Fibroblast of peridontal ligament (primary cell): ENCODE measurements around the gene ANKLE2.
A peak's percentile ranks its signal among the peaks of the same experiment; 100 is the strongest.
"Not testable (repeated sequence)": the region's sequence is repeated elsewhere in the genome, so short reads cannot be mapped to it uniquely, and the experiment has no call there.

ENCODE experiments used
- DNase-seq: peaks from one replicate; pipeline ENCODE4 v3.0.0-alpha.2; 2010; ENCODE audit errors: extremely low read depth

ANKLE2 gene

GRCh38 chr12:132777614-132778013 lies 16.0 kb upstream of the ANKLE2 start:
- no peak for DNase-seq

DNA sequence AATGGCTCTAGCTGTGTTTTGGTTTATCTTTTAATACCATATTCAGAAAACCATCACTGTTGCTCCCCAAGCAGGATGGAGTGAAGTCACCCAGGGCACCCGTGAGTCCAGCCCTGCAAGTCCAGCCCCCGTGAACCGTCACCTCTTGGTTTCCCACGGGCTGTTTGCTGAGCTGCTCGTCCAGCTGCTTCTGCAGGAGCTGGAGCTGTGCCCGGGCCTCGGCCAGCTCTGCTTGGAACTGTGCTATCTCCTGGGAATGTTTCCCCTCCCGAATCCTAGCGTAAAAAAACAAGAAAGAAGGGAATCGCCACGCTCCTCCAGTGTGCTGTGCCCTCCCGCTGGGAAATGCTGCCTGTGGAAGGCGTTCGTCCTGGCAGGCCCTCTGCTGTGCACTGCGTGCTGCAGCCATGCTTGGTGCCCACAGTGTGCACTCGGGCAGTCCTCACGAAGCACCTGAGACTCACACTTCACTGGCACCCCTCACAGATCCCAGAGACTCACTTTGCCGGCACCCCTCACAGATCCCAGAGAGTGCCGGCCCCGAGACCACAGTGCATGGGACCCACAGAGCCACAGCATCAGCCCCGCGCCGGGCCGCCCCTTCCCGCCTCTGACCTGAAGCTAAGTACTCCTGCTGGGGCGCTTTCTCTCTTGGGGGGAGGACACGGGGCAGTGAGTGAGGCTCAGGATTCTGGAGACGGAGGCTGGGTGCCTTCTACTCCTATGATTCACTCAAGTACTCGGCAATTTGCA lies 15.4 kb upstream of the ANKLE2 start:
- no peak for DNase-seq

DNA sequence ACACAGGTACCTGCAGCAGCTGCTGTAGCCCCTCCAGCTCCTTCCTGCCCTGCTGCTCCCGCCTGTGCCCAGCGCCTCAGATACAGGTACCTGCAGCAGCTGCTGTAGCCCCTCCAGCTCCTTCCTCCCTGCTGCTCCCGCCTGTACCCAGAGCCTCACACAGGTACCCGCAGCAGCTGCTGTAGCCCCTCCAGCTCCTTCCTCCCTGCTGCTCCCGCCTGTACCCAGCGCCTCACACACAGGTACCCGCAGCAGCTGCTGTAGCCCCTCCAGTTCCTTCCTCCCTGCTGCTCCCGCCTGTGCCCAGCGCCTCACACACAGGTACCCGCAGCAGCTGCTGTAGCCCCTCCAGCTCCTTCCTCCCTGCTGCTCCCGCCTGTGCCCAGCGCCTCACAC lies 14.6 kb upstream of the ANKLE2 start:
- DNase-seq, result not testable (repeated sequence)

- no peak for DNase-seq
Observed at GRCh38 chr12:132775502-132776229, 14.0 kb upstream of the ANKLE2 start.

DNA sequence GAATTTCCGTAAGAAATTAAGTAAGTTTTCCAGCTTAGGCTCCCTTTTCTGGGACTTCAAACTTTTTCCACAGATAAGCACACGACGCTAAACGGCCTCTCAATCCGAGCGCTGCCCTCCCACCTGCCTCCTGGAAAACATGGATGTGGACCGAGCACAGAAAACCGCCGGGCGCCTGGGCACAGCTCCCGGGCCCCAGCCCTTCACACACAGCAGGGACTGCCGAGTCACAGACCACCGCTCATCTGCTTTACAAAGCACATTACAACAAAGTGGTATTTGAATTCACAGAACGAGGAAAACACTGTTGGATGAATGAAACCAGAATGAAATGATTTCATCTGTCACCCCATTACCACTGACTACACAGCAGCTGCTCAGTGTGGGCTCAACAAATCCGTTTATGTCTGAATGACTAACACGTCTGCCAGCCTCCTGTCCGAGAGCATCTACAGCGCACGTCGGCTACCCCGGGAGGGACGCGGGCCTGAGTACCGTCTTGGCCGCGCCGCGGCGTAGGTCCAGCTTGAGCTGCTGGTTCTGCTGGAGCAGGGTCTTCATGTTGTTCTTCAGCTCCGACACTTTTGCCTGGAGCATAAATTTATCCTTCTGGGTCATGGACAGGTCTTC lies 13.1 kb upstream of the ANKLE2 start:
- no peak for DNase-seq

- DNase-seq, result no peak
Observed at GRCh38 chr12:132774159-132774558, 12.5 kb upstream of the ANKLE2 start.

DNA sequence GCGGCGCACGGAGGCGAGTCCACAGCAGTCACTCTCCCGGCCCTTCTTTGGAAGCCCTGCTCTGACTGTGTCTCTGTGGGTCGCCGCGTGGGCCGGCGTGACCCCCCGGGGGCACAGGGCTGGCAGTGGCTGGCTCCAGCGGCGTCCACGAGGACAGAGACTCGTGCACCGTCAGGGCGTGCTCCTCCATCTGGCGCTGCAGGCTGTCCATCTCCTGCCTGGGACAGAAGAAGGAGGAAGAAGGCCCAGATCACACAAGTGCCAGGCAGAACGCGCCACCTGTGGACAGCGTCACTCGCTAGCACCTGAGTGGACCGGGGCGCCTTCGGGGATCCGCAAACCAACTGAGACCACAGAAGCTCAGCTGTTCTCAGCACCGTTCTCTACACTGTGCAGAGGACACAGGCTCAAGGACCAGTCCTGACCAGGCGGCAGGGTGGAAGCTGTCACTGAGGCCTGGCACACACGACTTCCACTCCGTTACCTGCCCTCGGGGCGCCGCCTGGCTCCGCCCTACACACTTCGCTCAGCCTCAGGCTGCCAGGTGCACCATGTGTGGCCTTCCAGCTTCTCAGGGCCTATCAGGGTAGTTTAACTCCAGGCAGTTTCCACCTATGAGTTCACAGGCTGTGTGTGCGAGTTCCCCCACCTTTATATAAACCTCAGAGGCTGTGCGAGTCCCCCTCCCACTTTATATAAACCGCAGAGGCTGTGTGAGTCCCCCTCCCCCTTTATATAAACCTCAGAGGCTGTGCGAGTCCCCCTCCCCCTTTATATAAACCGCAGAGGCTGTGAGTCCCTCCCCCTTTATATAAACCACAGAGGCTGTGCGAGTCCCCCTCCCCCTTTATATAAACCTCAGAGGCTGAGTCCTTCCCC lies 11.7 kb upstream of the ANKLE2 start:
- DNase-seq, result no peak

GRCh38 chr12:132772606-132773005 lies 11.0 kb upstream of the ANKLE2 start:
- DNase-seq, result no peak

GRCh38 chr12:132771126-132771838 lies 9.7 kb upstream of the ANKLE2 start:
- DNase-seq, result no peak

DNA sequence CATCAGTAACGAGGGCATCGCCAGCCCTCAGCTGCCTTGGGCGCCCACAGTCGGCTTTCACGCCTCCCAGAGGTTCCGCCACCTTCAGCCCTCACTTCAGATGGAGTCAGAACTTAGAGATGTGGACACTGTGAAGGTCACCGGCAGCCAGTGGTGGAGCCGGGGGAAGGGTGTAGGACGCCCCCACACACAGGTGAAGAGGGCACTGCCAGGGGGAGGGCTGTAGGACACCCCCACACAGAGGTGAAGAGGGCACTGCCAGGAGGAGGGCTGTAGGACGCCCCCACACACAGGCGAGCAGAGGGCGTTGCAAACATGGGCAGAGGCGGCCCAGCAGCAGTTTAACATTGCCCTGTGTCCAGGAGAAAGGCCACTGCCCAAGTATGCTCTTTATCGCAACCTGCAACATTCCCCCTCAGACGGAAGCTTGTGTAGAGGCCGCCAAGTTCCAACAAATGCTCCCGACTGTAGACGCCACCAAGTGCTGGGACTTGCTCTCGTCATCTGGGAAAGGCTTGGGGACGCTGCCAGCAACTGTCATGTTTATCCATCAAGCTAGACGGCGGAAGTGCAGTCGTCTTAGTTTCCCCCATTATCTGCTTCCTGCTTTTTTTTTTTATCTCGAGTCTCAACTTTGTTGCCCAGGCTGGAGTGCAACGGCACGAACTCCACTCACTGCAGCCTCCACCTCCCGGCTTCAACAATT lies 4.9 kb upstream of the ANKLE2 start:
- peak; percentile 30 for DNase-seq

DNA sequence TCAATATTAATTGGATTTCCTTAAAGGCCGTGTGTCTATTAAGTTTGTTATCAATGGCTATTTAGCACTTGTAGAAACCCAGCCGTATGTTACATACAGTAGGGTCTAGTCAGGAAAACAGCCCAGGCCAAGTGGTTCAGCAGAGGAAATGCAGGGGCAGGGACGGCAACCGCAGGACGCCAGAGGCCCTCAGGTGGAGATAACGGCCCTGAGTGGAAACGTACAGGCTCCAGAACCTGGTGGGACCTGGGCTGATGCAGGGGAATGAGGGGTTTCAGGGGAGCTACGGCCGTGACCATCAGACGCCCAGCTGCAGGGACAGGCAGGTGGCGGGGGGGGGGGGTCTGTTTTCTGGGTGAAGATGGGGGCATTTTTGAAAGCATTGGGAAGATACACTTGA lies 3.7 kb upstream of the ANKLE2 start:
- no peak for DNase-seq

DNA sequence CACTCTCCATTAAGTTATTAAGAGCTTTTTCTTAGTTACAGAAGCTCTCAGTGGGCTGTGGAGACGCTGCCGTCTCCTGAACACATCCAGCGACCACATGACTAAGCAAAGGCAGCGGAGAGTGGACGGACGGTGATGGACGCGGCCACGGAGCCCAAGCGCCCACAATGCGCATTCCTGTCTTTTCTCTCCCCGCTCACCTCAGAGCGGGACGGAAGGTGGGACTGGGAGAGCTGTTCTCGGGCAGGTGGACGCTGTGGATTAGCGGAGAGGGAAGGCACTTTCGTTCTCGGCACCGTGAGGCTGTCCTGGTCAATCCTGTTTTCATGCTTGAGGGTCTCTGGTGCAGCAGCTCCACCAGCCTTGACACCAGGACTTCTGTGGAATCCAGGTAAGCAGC lies 2.6 kb upstream of the ANKLE2 start:
- no peak for DNase-seq

DNA sequence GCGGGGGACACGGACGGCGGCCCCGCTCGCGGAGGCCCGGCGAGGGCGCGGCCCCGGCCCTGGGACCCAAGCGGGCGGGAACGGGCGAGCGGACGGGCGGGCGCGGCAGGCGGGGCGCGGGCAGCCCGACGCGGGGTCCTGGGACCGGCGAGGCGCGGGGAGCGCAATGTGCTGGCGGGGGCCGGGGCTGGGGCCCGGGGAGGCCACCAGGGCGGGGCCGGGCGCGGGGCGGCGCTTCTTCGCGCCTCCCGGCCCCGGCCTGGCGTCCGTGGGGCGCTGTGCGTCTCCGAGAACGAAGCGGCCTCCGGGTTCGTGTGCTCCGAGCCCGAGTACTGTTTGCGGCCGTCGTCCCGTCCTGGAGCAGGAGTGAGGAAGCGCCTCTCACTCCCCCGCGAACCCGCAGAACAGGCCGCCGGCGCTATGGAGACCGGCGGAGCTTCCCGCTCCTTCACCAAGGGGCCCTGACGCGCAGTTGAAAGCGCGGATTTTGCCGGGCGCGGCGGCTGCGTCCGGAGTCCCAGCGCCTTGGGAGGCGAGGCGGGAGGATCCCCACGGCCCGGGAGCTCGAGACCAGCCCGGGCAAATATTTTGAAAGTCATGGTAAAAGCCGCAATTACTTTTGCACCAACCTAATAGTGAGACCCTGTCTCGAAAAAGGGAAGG lies 420 bp upstream of the ANKLE2 start:
- peak; percentile 85 for DNase-seq

- no peak for DNase-seq
Observed at GRCh38 chr12:132759359-132759758, 2.3 kb downstream of the ANKLE2 start.

- not testable (repeated sequence) for DNase-seq
Observed at GRCh38 chr12:132758825-132759224, 2.8 kb downstream of the ANKLE2 start.

- no peak for DNase-seq
Observed at GRCh38 chr12:132754160-132754932, 7.3 kb downstream of the ANKLE2 start.

DNA sequence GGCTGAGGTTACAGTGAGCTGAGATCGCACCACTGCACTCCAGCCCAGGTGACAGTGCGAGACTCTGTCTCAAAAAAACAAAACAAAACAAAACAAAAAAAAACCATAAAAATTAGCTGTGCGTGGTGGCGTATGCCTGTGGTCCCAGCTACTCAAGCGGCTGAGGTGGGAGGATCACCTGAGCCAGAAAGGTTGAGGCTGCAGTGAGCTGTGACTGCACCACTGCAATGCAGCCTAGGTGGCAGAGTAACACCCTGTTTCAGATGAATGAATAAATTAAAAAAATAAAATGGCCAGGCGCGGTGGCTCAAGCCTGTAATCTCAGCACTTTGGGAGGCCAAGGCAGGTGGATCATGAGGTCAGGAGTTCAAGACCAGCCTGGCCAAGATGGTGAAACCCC lies 8.0 kb downstream of the ANKLE2 start:
- not testable (repeated sequence) for DNase-seq

- no peak for DNase-seq
Observed at GRCh38 chr12:132748319-132748718, 13.3 kb downstream of the ANKLE2 start.

GRCh38 chr12:132747896-132748295 lies 13.7 kb downstream of the ANKLE2 start:
- no peak for DNase-seq
